Renal cortex interstitium (tissue), 11 donors: ENCODE results near the gene STX11. TPM values are rescaled to one million over a fixed set of nuclear protein-coding genes. Genes with fewer than 3 reads are reported as not detected.

Experiments
- DNase-seq, 11 donors: peaks; one replicate each; pipeline ENCODE4 v3.0.0-alpha.2; 2013; ENCODE audit warnings: low read depth in 9 of 11, low spot score in 4 of 11; ENCODE audit errors: extremely low read depth in 1 of 11
- polyA plus RNA-seq, 3 donors: library from polyadenylated mRNA; unstranded; fragments of 120-200 nt; gene quantifications; one replicate each; pipeline ENCODE4 v1.2.1, GENCODE V29; 2013; ENCODE audit not compliant: insufficient read length in 3 of 3

STX11 gene
- polyA plus RNA-seq, 3 donors = 0.81 to 1.3 (median 0.95) TPM

DNA sequence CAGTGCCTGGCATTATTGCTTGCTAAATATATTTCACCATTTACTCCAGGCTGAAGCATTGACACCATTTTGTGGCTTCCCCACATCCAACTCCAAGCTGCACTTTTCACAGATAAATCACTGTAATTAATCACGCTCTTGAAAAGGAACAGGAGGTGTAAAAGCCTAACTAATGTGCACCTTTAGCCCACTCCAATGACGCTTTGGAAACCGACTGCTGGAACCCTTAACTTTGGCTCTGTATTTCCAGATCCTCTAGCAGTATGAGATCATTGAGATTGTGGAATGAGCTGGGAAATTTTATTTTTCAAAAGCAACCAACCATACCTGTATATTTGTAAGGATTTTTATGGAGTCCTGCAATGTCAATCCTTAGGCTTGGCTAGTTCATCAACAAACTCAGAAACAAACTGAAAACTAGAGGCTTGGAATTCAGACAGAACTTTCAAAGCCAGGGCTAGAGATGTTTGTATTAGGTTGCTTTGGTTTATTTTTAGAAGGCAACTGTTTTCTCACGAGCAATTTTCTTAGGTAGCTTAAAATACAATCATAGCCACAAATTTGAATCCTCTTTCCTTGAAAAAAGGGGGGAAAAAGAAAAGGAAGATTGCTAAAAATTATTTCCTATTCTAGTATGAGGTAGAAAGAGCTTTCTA, 82.0 kb downstream of the STX11 start:
- DNase-seq = no peak

DNA sequence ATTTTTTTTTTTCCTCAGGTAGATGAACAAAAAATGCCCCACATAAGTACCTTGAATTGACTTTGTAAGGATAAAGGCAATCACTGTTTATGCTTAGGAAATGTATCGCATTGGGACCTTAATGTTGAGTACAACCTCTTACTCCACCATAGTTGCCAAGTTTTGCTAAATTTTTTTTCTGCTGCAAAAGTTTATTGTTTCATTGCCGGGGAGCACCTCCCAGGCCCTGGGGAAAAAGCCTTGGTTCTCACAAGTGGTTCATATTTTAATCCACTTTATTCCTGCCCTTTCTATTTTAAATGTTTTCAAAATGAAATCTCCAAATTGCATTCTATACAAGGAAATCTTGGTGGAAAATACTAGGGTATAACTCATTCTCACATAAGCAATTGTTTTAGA, 82.5 kb downstream of the STX11 start:
- no peak for DNase-seq

- DNase-seq = no peak
These were observed 84.1 kb downstream of the STX11 start for GRCh38 chr6:144234399-144234798.

DNA sequence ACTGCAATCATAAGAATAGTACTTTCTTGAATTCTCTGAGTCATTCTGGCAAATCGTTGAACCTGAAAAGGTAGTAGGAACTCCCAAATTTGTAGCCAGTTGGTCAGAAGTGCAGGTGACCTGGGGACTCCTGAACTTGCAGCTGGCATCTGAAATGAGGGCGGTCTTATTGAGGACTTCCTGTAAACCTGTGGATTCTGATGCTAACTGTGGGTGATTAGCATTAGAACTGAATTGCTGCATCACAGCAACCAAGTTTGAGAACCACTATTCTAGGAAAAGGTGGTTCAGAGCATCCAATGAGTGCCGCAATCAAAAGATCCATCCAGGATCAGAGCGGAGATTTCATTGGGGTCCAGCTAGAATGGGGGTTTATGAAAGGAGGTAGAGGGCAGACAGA, 84.6 kb downstream of the STX11 start:
- no peak for DNase-seq

Other genes starting within 250 kb of the STX11 start
- 100 to 1,000 TPM in 1 of 3 donors, 10 to 100 TPM in 2; 84.6 to 119 (median 88.3) TPM for gene PLAGL1, start 142.3 kb upstream of the STX11 start, polyA plus RNA-seq
- gene SF3B5, start 54.9 kb upstream of the STX11 start, polyA plus RNA-seq = 100 to 1,000 TPM; 119 to 157 (median 137) TPM
- gene UTRN, start 134.8 kb downstream of the STX11 start, polyA plus RNA-seq = 100 to 1,000 TPM; 139 to 167 (median 140) TPM